GM12878 (cell line): ENCODE results near the gene AGER. TPM values are rescaled to one million over a fixed set of nuclear protein-coding genes. Genes with fewer than 3 reads are reported as not detected.

ENCODE experiments used
- ATAC-seq: fragments of 200-7000 bp; cut with Tn5 transposase; 3 replicates; pipeline ENCODE4 v1.9.1; 2020; ENCODE audit warnings: mild to moderate bottlenecking, moderate library complexity
- BruUV-seq: library from RNA; stranded (reverse); fragments of 400-500 nt; replicated peaks from 2 replicates; lab custom pipeline; 2021; lab: Mats Ljungman, UMichigan
- CTCF ChIA-PET: fragments of 300-600 bp; sonication (Branson Sonifier 250); formaldehyde crosslinking; extraction: SDS; loops from one replicate; lab custom pipeline; 2021; ENCODE audit warnings: inconsistent platforms; lab: Yijun Ruan, JAX
- POLR2A ChIA-PET: fragments of 350-600 bp; formaldehyde crosslinking; extraction: SDS; loops from one replicate; lab custom pipeline; 2021; ENCODE audit warnings: inconsistent platforms; lab: Charles Lee
- RAD21 ChIA-PET: fragments of 300-600 bp; sonication (Branson Sonifier 250); formaldehyde crosslinking; loops from one replicate; lab custom pipeline; 2023; ENCODE audit warnings: antibody characterized with exemption; ENCODE audit not compliant: unreplicated experiment; lab: Charles Lee
- SMC1A ChIA-PET: fragments of 300-600 bp; sonication (Branson Sonifier 250); formaldehyde crosslinking; loops from one replicate; lab custom pipeline; 2023; ENCODE audit not compliant: unreplicated experiment, uncharacterized antibody; lab: Charles Lee
- DNase-seq: peaks from one replicate; pipeline ENCODE4 v3.0.0-alpha.2; 2011; ENCODE audit warnings: low read depth, low spot score
- FAIRE-seq: peaks from 3 replicates; lab custom pipeline; 2011; peaks lifted over from hg19 to GRCh38; lab: Jason Lieb, UNC
- H2AFZ ChIP-seq: 2 replicates; pipeline ENCODE4 v1.6.0; 2011; ENCODE audit warnings: low read depth, low read length, control low read depth; ENCODE audit not compliant: control insufficient read depth
- H3K27ac ChIP-seq: 2 replicates; pipeline ENCODE4 v1.5.1; 2011; ENCODE audit warnings: control low read depth; ENCODE audit not compliant: control insufficient read depth, insufficient read depth
- H3K27me3 ChIP-seq, 2 experiments: replicated peaks in 1 of 2; 2 replicates each; pipeline versions ENCODE4 v1.6.0 to v1.6.1; 2011; ENCODE audit warnings: low read length in 1 of 2; ENCODE audit not compliant: control insufficient read depth in 2 of 2, insufficient read depth in 2 of 2
- H3K36me3 ChIP-seq, 2 experiments: 2 replicates each; pipeline ENCODE4 v1.5.1; 2011; ENCODE audit warnings: low read length in 1 of 2; ENCODE audit not compliant: control insufficient read depth in 2 of 2, insufficient read depth in 2 of 2
- H3K4me1 ChIP-seq: 2 replicates; pipeline ENCODE4 v1.6.1; 2011; ENCODE audit warnings: mild to moderate bottlenecking, low read length, moderate library complexity, mixed read lengths; ENCODE audit not compliant: control insufficient read depth, insufficient read depth
- H3K4me2 ChIP-seq: 2 replicates; pipeline ENCODE4 v1.6.0; 2011; ENCODE audit warnings: control low read depth; ENCODE audit not compliant: control insufficient read depth, insufficient read depth
- H3K4me3 ChIP-seq: fragments of 200-600 bp; sonication (generic); 2 replicates; pipeline ENCODE4 v1.5.1; 2016
- H3K79me2 ChIP-seq: 2 replicates; pipeline ENCODE4 v1.6.0; 2011; ENCODE audit warnings: low read length; ENCODE audit not compliant: control insufficient read depth, insufficient read depth
- H3K9ac ChIP-seq: 2 replicates; pipeline ENCODE4 v1.8.0; 2011; ENCODE audit warnings: low read length, control low read depth, mixed read lengths; ENCODE audit not compliant: control insufficient read depth, insufficient read depth
- H3K9me3 ChIP-seq: replicated peaks from 3 replicates; pipeline ENCODE4 v1.5.1; 2011; ENCODE audit warnings: mild to moderate bottlenecking, low read length; ENCODE audit not compliant: control insufficient read depth, insufficient read depth
- H4K20me1 ChIP-seq: 2 replicates; pipeline ENCODE4 v1.6.0; 2011; ENCODE audit not compliant: control insufficient read depth, insufficient read depth
- EZH2 ChIP-seq: IDR thresholded peaks from 2 replicates; pipeline ENCODE4 v1.6.1; 2012; ENCODE audit warnings: low read depth, mild to moderate bottlenecking, control low read depth, inconsistent platforms, low read length, borderline replicate concordance; ENCODE audit not compliant: control insufficient read depth
- KDM1A ChIP-seq: fragments of 200-600 bp; sonication (generic); IDR thresholded peaks from 2 replicates; pipeline ENCODE4 v1.6.1; 2016; ENCODE audit warnings: borderline replicate concordance
- KLF5 ChIP-seq: fragments of 450-650 bp; IDR thresholded peaks from 2 replicates; pipeline ENCODE4 v1.6.1; 2014; ENCODE audit warnings: mild to moderate bottlenecking; ENCODE audit not compliant: partially characterized antibody
- NFXL1 ChIP-seq: fragments of 450-650 bp; IDR thresholded peaks from 2 replicates; pipeline ENCODE4 v1.6.1; 2017; ENCODE audit warnings: antibody characterized with exemption, mild to moderate bottlenecking, borderline replicate concordance
- NR2F1 ChIP-seq: fragments of 450-650 bp; conservative IDR thresholded peaks from 2 replicates; pipeline ENCODE4 v1.6.1; 2017; ENCODE audit warnings: mild to moderate bottlenecking
- PAX8 ChIP-seq: fragments of 450-650 bp; IDR thresholded peaks from 2 replicates; pipeline ENCODE4 v1.6.1; 2017; ENCODE audit warnings: mild to moderate bottlenecking, moderate library complexity
- POLR2AphosphoS2 ChIP-seq: IDR thresholded peaks from 2 replicates; pipeline ENCODE4 v1.6.1; 2011; ENCODE audit warnings: low read depth, mild to moderate bottlenecking, low read length, improper control_type of control experiment, moderate library complexity
- RB1 ChIP-seq: fragments of 450-650 bp; formaldehyde crosslinking; IDR thresholded peaks from 2 replicates; pipeline ENCODE4 v1.6.1; 2017; ENCODE audit warnings: mild to moderate bottlenecking, borderline replicate concordance
- RUNX3 ChIP-seq: IDR thresholded peaks from 2 replicates; pipeline ENCODE4 v1.6.1; 2012; ENCODE audit warnings: low read length, inconsistent platforms
- SREBF2 ChIP-seq: IDR thresholded peaks from 2 replicates; pipeline ENCODE4 v1.6.1; 2012; ENCODE audit warnings: mild to moderate bottlenecking, low read length
- STAT3 ChIP-seq: IDR thresholded peaks from 2 replicates; pipeline ENCODE4 v1.6.1; 2011; ENCODE audit warnings: low read depth, low read length, improper control_type of control experiment
- SUPT20H ChIP-seq: IDR thresholded peaks from 2 replicates; pipeline ENCODE4 v1.6.1; 2011; ENCODE audit warnings: low read depth, mild to moderate bottlenecking, low read length, moderate library complexity, borderline replicate concordance; ENCODE audit not compliant: control insufficient read depth
- WRNIP1 ChIP-seq: IDR thresholded peaks from 2 replicates; pipeline ENCODE4 v1.6.1; 2011; ENCODE audit warnings: low read depth, low read length, improper control_type of control experiment, borderline replicate concordance
- ZNF384 ChIP-seq: IDR thresholded peaks from 2 replicates; pipeline ENCODE4 v1.6.1; 2012; ENCODE audit warnings: low read depth, mild to moderate bottlenecking, low read length, improper control_type of control experiment, borderline replicate concordance
- ZNF622 ChIP-seq: fragments of 450-650 bp; IDR thresholded peaks from 2 replicates; pipeline ENCODE4 v1.6.1; 2017; ENCODE audit warnings: mild to moderate bottlenecking, inconsistent platforms
- WGBS: methylation state at CpG from one replicate; pipeline ENCODE4 v1.1.6; 2016; ENCODE audit warnings: low lambda C conversion rate; ENCODE audit not compliant: insufficient replicate concordance, insufficient coverage; ENCODE audit errors: missing lambda C conversion rate; 5-methylcytosine and 5-hydroxymethylcytosine counted together
- in situ Hi-C: fragments of 300-500 bp; cut with MboI; formaldehyde crosslinking; loops from 9 replicates; pipeline ENCODE4 v1.14.3; 2018; ENCODE audit warnings: mixed read lengths
- intact Hi-C: fragments of 100-400 bp; cut with micrococcal nuclease; formaldehyde crosslinking; loops from one replicate; pipeline ENCODE4 v1.14.2; 2022; ENCODE audit not compliant: unreplicated experiment
- polyA plus RNA-seq, 11 experiments: library from polyadenylated mRNA; depleted of rRNA in 4 of 11; unstranded in 6 of 11; stranded (reverse) in 5 of 11; fragments of >200 nt; fragmentation: Nextera tagmentation in 4 of 11; fragmentation: Illumina TruSeq in 1 of 11; extraction: Ambion mirVana in 4 of 11; extraction: Trizol in 1 of 11; gene quantifications; 1 replicate in 1 of 11; 2 replicates in 10 of 11; pipeline versions ENCODE4 v1.2.1 to v1.2.3, GENCODE V29; 2011 to 2016; ENCODE audit warnings: inconsistent platforms in 2 of 11, missing spikeins in 2 of 11, low read depth in 1 of 11
- total RNA-seq, 4 experiments: library from RNA; depleted of rRNA in 3 of 4; stranded (reverse); fragments of >200 nt in 3 of 4; fragmentation: Illumina TruSeq in 1 of 4; extraction: Trizol in 1 of 4; gene quantifications; 2 replicates each; pipeline versions ENCODE4 v1.2.1 to v1.2.3, GENCODE V29; 2013 to 2021
- TF ChIP-seq, protein P1 (sequence below): fragments of 450-650 bp; IDR thresholded peaks from 2 replicates; pipeline ENCODE4 v1.6.1; 2017; ENCODE audit warnings: borderline replicate concordance
- TF ChIP-seq, protein P2 (sequence below): fragments of 450-650 bp; IDR thresholded peaks from 2 replicates; pipeline ENCODE4 v1.6.1; 2017; ENCODE audit warnings: antibody characterized with exemption, mild to moderate bottlenecking, moderate library complexity
- TF ChIP-seq, protein P3 (sequence below): IDR thresholded peaks from 2 replicates; pipeline ENCODE4 v1.6.1; 2011; ENCODE audit warnings: mild to moderate bottlenecking, low read depth, low read length, moderate library complexity; ENCODE audit not compliant: insufficient replicate concordance
- TF ChIP-seq, protein P4 (sequence below): IDR thresholded peaks from 2 replicates; pipeline ENCODE4 v1.6.1; 2011; ENCODE audit warnings: low read depth, mild to moderate bottlenecking, low read length, moderate library complexity, borderline replicate concordance; ENCODE audit errors: extremely low read depth

Gene AGER
- total and polyA plus RNA-seq, 10 of the 15 experiments (the other 5 are each of a cell fraction or from before 2014, with no cell fraction given) = 1.1 to 18.2 (median 3.9) TPM

DNA sequence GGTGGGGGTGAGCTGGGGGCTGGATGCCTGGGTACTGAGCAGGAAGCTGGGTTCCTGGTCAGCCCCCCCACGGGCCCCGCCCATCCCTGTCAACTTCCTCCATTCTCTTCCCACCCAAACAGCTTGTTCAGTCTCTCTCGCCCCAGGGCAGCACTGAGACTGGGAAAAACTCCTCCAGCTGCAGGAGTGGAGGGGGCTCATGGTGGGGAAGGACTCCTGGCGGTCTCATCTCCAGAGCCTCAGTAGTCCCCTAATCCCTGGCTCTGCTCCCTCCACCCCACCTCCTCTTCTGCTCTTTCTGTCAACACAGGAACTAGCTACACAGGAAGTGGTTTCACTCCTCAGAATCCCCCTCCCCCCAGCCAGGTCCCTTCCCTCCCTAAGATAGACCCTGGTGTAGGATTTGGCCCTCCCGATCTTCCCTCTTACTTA is 8.6 kb upstream of the AGER start, which contains the start of gene GPSM3:
GPSM3 (minus strand) TSS at position 36 of the 432 bp plus-strand sequence. CDS start 130 bp downstream, outside the sequence.
- peak within 1 kb of the TSS; percentile 90 for H3K4me3 ChIP-seq
- H3K9ac ChIP-seq = peak within 1 kb of the TSS; percentile 99
- ATAC-seq (no peak), FAIRE-seq (peak; percentile 38), DNase-seq (peak; percentile 59)
- ChIA-PET SMC1A (interaction anchor here (0.7 to 4.3 kb wide), 4 partner anchors 15 to 63 kb away, joined by 3 to 41 read pairs (median 14); partner anchors contain the start of genes AGPAT1, ATF6B, FKBPL and RNF5), POLR2A (interaction anchor here (0.5 to 7.0 kb wide), 10 partner anchors 14 to 837 kb away, joined by 3 to 123 read pairs (median 5); partner anchors contain the start of genes AGPAT1, ATF6B, FKBPL and HLA-DMA), RAD21 (interaction anchor here (0.7 to 3.7 kb wide), 7 partner anchors 13 to 779 kb away, joined by 3 to 27 read pairs (median 3); partner anchors contain the start of genes AGPAT1, ATF6B and FKBPL), CTCF (interaction anchor here (1.3 to 4.2 kb wide), 4 partner anchors 14 to 74 kb away, joined by 4 to 35 read pairs (median 7); partner anchors contain the start of genes ATF6B and FKBPL)
- H3K27me3 ChIP-seq = no peaks in the 10 kb centered on the region
- in situ Hi-C loops (no loop called here), intact Hi-C loops (no loop called here)
- peaks cover 0 to 2% of the 10 kb centered on the region in 2 experiments; a peak in 1 of 4 replicates for H3K36me3 ChIP-seq
- peak within 1 kb of the TSS; percentile 9; the same call in 1 of the 2 replicates for H2AFZ ChIP-seq
- H3K9me3 ChIP-seq = no peaks in the 10 kb centered on the region
- 0% methylated on average over 5 of the region's 5 CpGs for WGBS
- H3K4me2 ChIP-seq = peak within 1 kb of the TSS; percentile 99
- peak within 1 kb of the TSS; percentile 100 for H3K27ac ChIP-seq
- peaks cover 32% of the 10 kb centered on the region for H3K4me1 ChIP-seq
- H4K20me1 ChIP-seq = no peaks in the 10 kb centered on the region
- no TSS peak for BruUV-seq
- peaks cover 54% of the 10 kb centered on the region for H3K79me2 ChIP-seq
- TF ChIP-seq KLF5 = no peak
- TF ChIP-seq POLR2AphosphoS2 = peak; percentile 61; the same call in 1 of the 2 replicates
- TF ChIP-seq, protein P1, sequence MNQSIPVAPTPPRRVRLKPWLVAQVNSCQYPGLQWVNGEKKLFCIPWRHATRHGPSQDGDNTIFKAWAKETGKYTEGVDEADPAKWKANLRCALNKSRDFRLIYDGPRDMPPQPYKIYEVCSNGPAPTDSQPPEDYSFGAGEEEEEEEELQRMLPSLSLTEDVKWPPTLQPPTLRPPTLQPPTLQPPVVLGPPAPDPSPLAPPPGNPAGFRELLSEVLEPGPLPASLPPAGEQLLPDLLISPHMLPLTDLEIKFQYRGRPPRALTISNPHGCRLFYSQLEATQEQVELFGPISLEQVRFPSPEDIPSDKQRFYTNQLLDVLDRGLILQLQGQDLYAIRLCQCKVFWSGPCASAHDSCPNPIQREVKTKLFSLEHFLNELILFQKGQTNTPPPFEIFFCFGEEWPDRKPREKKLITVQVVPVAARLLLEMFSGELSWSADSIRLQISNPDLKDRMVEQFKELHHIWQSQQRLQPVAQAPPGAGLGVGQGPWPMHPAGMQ = no peak
- no peak for TF ChIP-seq KDM1A
- TF ChIP-seq SREBF2 = no peak
- no peak for TF ChIP-seq EZH2
- TF ChIP-seq NFXL1 = no peak
- TF ChIP-seq RUNX3 = no peak
- no peak for TF ChIP-seq WRNIP1
- TF ChIP-seq, protein P2, sequence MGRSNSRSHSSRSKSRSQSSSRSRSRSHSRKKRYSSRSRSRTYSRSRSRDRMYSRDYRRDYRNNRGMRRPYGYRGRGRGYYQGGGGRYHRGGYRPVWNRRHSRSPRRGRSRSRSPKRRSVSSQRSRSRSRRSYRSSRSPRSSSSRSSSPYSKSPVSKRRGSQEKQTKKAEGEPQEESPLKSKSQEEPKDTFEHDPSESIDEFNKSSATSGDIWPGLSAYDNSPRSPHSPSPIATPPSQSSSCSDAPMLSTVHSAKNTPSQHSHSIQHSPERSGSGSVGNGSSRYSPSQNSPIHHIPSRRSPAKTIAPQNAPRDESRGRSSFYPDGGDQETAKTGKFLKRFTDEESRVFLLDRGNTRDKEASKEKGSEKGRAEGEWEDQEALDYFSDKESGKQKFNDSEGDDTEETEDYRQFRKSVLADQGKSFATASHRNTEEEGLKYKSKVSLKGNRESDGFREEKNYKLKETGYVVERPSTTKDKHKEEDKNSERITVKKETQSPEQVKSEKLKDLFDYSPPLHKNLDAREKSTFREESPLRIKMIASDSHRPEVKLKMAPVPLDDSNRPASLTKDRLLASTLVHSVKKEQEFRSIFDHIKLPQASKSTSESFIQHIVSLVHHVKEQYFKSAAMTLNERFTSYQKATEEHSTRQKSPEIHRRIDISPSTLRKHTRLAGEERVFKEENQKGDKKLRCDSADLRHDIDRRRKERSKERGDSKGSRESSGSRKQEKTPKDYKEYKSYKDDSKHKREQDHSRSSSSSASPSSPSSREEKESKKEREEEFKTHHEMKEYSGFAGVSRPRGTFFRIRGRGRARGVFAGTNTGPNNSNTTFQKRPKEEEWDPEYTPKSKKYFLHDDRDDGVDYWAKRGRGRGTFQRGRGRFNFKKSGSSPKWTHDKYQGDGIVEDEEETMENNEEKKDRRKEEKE = no peak
- TF ChIP-seq ZNF622 = no peak
- TF ChIP-seq PAX8 = no peak
- TF ChIP-seq RB1 = no peak
- TF ChIP-seq SUPT20H = no peak
- no peak for TF ChIP-seq ZNF384
- TF ChIP-seq, protein P3, sequence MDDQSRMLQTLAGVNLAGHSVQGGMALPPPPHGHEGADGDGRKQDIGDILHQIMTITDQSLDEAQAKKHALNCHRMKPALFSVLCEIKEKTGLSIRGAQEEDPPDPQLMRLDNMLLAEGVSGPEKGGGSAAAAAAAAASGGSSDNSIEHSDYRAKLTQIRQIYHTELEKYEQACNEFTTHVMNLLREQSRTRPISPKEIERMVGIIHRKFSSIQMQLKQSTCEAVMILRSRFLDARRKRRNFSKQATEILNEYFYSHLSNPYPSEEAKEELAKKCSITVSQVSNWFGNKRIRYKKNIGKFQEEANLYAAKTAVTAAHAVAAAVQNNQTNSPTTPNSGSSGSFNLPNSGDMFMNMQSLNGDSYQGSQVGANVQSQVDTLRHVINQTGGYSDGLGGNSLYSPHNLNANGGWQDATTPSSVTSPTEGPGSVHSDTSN = no peak
- TF ChIP-seq, protein P4, sequence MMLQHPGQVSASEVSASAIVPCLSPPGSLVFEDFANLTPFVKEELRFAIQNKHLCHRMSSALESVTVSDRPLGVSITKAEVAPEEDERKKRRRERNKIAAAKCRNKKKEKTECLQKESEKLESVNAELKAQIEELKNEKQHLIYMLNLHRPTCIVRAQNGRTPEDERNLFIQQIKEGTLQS = no peak
- TF ChIP-seq NR2F1 = no peak
- no peak for TF ChIP-seq STAT3
